GM19438 (cell line): ENCODE data around the gene BPIFB3.
"Not testable (repeated sequence)": the region's sequence is repeated elsewhere in the genome, so short reads cannot be mapped to it uniquely, and the experiment has no call there.

Source experiments
- ATAC-seq: cut with Tn5 transposase; IDR thresholded peaks from one replicate; pipeline ENCODE4 v1.9.1; 2021; ENCODE audit warnings: low read depth; ENCODE audit not compliant: unreplicated experiment

Gene BPIFB3

DNA sequence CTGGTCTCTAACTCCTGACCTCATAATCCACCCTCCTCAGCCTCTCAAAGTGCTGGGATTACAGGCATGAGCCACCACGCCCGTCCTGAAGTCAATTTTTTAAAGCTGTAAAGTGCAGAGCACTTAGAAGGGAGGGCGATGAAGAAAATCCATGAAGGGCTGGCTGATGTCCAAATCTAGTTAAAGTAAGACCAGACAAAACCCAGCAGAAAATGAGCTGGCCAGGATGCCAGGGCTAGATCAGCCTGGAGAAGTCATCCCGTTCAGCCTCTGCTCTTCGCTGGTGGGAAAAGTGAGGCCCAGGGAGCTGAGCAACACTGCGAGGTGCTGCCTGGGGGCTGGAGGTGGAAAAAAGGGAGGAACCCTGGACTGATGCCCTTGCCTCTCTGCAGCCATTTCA, 28.8 kb downstream of the BPIFB3 start:
- no peak for ATAC-seq

DNA sequence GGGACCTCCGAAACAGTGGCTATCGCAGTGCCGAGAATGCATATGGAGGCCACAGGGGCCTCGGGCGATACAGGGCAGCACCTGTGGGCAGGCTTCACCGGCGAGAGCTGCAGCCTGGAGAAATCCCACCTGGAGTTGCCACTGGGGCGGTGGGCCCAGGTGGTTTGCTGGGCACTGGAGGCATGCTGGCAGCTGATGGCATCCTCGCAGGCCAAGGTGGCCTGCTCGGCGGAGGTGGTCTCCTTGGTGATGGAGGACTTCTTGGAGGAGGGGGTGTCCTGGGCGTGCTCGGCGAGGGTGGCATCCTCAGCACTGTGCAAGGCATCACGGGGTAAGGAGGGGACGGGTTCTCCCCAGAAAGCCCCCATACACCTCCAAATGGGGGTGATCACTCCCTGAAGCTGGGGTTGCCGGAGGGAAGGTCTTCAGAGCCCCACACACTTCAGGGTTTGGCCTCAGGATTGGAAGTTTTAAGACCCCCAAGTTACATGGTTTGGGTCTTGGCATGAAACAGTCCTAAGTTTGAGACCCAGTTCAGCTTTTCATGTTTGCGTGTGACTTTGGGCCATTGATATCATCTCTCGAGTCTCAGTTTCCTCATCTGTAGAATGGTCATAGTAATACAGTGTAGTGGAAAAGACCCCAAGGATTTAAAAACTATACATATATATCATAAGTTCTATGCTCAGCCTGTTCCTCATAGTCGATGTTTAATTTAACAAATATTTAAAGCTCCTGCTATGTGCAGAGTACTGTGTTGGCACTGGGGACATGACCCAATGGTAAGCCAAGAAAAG, 30.0 kb downstream of the BPIFB3 start:
- ATAC-seq: no peak

DNA sequence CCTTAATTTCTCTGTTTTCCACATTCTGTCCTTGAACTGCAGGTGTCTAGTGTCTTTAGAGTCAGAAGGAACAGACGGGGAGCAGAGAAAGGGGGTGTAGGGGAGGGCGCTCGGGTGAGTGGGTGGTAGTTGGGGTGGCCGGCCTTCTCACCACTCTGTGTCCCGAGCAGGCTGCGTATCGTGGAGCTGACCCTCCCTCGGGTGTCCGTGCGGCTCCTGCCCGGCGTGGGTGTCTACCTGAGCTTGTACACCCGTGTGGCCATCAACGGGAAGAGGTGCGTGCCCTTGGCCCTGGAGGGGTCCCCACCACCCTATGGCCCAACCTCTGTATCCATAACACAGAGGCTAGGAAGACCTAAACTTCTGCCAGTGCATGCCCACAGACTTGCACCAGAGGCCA, 31.0 kb downstream of the BPIFB3 start:
- ATAC-seq: no peak

DNA sequence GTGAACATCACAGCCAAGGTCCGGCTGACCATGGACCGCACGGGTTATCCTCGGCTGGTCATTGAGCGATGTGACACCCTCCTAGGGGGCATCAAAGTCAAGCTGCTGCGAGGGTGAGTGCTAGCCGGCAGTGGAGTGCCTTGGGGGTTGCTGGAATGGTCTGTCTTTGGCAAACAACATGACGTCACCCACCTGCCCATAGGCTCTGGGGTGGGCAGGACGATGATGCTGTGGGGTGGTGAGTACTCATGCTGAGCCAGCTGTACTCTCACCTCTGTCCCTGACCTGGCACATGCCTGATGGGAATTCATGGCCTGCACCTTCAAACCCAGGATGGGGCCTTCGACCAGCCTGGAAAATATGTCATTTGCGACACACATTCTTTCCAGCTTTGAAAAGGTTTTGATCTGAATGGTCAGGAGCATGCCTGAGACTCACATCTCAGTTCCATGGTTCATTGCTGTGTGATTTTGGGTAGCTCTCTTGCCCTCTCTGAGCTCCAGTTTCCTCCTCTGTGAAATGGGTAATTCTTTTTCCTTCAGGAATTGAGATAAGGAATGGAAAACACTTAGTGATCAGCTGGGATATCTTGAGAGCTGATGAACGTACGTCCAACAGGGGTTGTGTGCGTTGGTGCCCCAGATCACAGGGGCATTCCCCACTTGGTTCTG, 32.5 kb downstream of the BPIFB3 start:
- no peak for ATAC-seq

DNA sequence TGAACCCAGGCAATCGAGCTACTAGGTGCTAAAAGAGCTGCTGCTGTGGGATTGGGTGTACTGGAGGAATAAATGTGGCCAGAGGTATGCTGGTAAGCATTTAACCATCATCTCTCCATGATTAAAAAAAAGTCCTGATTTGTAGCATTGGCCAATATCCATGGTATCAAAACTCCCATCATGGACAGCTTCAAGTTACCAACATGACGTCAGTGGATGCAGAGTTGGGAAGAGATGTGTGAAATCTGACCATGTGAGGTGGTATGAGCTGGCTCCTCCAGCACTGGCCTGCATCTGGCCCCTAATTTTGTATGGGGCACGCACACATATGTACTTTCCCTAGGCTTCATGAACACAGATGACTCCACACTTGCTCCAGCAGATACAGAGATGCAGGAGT, 37.4 kb downstream of the BPIFB3 start:
- no peak for ATAC-seq

DNA sequence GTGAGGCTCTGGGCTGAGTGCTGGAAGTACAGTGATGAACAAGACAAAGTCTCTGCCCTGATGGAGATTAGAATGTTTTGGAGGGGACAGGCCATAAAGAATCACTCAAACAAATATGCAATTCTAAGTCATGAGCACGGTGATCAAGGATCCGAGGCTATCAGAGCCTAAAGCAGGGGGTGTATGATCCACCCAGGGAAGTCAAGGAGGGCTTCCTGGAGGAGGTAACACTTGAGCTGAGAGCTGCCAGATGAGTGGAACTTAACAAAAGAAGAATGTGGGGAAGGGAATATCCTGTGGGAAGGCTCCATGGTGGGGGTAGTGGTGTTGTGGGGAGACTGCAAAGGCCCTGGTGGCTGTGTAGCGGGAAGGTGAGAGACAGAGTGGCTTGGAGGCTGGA, 38.0 kb downstream of the BPIFB3 start:
- no peak for ATAC-seq

DNA sequence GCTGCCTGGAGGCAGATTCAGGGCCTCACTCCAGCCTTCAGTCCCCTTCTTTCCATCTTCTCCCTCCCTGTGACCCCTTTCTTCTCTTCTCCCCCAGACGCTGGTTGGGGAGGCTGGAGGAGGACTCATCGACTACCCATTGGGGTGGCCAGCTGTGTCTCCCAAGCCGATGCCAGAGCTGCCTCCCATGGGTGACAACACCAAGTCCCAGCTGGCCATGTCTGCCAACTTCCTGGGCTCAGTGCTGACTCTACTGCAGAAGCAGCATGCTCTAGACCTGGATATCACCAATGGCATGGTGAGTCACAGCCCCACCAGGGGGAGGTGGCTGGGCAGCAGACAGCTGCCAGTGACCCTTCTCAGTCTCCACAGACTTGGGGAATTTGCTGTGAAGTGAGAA, 38.7 kb downstream of the BPIFB3 start:
- ATAC-seq: no peak

DNA sequence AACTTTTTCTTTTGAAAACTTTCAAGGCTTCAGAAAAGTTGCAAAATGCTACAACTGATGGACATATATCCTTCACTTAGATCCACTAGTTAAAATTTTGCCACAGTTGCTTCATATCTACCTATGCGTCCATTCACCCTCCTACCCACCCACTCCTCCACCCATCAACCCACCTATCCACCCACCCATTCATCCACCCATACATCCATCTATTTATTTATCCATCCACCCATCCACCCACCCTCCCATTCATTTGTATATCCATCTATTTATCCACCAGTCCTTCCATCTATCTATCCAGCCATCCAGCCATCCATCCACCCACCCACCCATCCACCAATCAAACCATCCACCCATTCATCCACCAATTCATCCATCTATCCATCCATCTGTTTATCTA, 39.4 kb downstream of the BPIFB3 start:
- no peak for ATAC-seq

DNA sequence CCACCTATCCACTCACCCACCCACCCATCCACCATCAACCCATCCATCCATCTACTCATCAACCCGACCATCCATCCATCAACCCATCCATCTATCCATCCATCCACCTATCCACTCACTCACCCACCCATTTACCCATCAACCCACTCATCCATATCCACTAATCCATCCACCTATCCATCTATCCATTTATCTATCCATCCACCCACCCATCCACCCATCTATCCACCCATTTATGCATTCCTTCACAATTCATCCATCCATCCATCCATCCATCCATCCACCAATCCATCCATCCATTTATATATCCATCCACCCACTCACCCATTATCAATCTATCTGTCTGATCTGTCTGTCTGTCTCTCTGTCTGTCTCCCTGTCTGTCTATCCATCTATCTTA, 39.9 kb downstream of the BPIFB3 start:
- ATAC-seq: no peak

DNA sequence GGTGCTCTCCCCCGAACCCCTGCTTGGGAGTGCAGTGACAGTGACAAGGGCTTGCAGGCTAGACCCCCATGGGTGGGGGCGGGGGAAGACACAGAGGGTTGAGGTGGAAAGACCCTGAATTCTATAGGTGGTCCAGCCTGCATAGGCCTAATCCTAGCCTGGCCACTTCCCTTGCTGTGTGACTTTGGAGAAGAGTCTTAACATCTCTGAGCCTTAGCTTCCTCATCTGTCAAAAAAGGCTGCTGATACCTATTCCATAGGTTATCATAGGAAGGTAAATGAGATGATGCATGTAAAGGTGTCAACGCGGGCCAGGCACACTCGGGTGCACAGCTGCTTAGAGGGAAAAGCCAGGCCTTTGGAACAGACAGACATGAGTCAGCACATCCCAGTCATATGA, 41.5 kb downstream of the BPIFB3 start:
- no peak for ATAC-seq

DNA sequence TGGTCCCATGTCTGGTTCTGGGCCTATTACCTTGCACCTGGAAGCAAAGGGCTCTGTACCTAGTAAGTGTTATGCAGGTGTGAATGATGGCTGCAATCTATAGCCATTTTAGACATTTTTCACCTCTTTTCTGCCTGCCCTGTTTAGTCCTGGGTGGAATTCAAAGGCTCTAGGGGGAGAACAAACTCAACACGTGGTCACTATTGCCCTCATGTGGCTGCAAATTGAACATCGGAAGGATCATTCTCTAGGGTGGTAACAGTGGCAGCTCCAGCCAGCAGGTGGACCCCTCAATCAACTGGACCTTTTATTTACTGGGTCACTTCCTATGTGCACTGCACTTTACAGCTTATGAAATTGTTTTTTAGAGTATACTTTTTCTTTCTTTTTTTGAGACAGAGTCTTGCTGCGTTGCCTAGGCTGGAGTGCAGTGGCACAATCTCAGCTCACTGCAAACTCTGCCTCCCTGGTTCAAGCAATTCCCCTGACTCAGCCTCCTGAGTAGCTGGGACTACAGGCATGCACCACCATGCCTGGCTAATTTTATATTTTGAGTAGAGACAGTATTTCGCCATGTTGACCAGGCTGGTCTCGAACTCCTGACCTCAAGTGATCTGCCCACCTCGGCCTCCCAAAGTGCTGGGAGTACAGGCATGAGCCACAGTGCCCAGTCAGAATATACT, 42.3 kb downstream of the BPIFB3 start:
- ATAC-seq: not testable (repeated sequence)

DNA sequence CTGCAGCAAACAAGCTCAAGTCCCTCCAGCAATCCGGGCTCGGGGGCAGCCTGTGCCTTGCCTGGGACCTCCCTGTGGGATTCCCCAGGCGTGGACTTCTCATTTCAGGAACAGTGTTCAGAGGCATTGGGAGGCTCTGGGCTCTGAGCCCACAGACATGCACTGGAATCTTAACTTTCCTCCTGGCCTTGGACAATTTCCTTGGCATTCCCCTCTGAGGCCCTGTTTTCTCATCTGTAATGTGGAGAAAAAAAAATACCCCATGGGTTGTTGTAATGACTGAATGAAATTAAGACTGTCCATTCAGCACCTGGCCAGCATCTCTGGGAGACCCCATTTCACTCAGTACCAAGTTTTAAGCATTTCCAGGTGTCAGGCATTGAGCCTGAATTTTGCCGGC, 43.3 kb downstream of the BPIFB3 start:
- no peak for ATAC-seq

DNA sequence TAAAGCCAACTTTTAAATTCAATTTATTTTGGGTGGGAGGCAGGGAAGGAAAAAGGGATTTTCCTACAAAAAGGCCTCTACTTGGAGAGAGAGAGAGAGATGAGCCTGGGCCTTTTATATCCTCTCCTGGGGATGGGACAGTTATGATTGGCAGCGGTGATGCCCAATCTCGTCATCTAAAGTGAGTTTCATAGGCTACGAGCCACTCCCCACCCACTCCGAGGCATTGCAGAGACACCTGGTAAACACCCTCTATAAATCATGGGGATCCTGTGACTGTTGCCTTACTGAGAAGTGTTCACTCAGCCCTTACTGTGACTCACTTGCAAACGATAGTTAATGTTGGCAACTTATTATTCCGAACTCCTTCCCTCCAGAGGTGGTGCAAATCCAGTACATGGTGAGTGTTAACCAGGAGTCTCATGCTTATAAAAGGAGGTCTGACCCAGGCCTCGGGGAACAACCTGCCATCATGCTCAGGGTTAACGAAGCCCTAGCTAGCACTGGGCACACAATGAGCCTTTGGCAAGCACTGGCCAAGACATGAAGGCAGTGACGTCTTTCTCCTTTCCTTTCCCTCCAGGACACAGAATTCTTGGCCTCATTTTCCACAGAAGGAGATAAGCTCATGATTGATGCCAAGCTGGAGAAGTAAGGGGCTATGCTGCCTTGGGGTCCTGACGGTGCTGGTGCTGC, 46.3 kb downstream of the BPIFB3 start:
- ATAC-seq: no peak

DNA sequence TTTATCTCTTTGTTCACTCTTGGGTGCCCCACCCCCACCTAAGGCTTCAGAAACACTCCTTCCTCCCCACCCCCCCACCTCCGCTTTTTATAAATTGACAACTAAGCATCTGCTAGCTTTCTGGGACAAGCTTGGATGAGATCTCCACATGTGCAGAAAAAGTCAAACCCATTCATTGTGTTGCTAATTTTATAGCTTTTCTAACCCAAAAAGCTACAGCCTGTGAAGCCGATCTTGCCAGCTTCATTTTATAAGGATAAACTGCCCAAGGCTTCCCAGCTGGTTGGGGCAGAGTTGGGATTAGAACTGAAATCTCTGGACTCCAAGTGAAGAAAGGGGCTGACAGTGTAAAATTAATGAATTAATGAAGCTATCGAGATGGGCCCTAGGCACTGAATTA, 49.9 kb downstream of the BPIFB3 start:
- no peak for ATAC-seq

DNA sequence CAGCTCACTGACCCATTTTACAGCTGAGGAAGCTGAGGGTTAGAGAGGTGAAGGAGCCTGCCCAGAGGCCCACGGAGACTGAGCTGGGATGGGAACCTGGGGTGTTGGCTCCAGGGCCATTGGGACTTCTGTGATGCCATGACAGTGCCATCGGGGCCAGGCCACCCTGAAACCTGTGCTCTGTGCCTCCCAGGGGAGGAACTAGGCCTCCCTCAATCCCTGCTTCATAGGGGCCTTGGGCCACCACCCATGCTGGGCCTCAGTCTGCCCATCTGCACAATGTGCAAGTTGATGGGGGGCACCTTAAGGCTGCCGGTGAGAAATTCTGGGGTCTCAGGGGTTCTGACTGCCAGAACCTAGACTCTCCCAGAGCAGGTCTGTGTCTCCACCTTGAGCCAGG, 50.6 kb downstream of the BPIFB3 start:
- no peak for ATAC-seq

DNA sequence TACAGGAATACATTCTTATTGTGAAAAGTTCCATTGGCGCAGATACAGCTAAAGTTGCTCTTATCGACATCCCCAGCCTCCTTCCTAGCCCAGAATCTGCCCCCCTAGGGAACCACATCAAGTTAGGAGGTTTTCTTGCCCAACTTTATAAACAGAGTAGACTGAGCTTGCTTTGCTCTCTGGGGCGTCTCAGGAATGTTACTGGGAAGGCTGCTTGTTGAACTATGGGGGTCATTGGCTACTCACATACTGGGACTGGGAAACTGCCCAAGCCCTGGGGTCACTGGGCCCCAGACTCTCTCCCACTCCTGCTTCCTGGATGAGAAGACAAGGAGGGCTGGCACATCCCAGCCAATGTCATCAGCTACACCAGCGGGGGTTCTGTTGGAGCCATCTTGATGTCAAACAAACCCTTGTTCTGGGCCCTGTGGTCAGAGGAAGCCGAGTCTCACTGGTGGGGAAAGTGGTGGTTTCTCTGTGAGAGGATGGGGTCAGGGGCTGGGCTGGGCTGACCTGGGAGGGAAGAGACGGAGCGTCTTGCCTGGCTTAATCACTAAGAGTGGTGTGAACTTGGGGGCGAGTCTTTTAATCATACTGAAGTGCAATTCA, 51.7 kb downstream of the BPIFB3 start:
- ATAC-seq: no peak

DNA sequence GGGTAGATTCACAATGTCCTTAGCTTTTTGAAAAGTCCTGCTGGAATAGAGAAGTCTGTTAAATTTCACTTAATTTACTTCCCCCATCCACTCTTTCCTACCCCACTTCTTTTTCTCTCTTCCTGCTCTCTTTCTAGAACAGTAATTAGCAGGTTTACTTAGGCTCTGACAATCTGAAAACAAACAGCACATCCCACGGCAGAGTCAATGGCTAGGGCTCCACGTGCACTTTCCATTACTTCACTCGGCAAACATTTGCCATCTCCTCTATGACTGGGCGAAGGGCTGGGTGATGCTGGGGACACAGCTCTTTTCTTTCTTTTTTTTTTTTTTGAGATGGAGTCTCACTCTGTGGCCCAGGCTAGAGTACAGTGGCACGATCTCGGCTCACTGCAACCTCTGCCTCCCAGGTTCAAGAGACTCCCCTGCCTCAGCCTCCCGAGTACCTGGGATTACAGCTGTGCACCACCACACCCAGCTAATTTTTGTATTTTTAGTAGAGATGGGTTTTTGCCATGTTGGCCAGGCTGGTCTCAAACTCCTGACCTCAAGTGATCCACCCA, 52.4 kb downstream of the BPIFB3 start:
- ATAC-seq: not testable (repeated sequence)

DNA sequence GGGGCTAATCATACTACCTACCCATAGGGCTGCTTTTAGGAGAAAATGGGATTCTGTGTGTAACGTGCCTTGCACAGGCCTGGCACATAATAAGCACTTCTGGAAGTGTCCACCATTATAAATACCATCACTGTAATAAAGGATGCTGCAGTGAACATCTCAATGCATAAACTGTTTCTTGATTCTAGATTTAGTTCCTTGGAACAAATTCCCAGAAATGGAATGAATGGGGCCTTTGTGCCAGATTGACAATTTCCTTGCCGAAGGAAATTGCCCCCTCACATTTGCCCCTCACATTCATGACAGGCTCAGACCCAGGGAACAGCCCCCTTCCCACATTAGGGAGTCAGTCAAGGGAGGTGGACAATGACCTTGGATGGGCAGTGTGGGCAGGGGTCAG, 55.0 kb downstream of the BPIFB3 start:
- ATAC-seq: no peak

DNA sequence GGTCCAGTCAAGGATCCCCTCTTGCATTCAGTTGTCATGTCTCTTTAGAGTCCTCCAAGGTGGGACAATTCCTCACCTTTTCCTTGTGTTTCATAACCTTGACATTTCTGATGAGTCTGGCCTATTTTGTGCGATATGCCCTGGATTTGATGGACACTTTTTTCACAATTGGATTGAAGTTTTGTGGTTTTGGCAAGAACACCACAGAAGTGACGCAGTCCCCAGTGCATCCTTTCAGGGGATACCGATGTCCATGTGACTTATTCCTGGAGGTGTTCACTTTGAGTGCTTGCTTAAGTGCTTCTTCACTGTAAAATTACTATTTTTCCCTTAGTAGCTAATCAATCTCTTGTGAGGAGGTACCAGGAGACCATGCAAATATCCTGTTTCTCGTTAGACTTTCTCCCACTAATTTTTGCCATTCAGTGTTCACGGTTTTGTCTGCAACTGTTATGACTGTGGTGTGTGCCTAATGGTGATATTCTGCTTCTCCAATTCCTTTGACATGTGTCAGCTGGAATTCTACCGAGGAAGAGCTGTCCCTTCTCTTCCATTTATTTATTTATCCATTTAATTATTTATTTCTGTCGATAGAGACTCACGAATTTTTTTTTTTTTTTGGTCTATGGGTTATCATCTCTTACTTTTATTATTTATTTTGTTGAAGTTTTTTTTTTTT, 56.6 kb downstream of the BPIFB3 start:
- ATAC-seq: no peak

DNA sequence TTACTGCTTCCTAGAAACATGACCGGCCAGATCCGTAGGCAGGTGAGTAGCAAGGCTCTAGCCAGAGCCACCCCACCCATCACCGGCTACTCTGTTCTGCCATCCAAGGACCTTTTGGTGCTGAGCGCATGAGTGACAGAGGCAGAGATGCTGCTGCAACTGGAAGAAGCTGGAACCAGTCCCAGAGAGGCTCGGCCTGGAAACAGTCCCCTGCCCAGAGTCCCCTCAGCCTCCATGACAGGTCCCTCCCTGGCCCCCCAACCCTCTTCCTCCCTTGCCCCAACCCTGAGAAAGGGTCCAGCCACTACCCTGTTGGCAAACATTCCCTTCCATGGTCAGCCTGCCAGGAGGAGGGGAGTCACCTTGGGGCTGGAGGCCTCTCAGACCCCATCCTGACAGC, 57.6 kb downstream of the BPIFB3 start:
- no peak for ATAC-seq
